Heart right ventricle (tissue), 16 donors: ENCODE measurements around the gene PSME1. TPM values are rescaled to one million over a fixed set of nuclear protein-coding genes. Genes with fewer than 3 reads are reported as not detected.

Experiments
- ATAC-seq, 8 donors: fragments of 200-7000 bp; cut with Tn5 transposase; one replicate each; pipeline ENCODE4 v1.9.1; 2020; ENCODE audit warnings: mild to moderate bottlenecking in 8 of 8, moderate library complexity in 8 of 8, moderate number of reproducible peaks in 1 of 8
- DNase-seq, 2 donors: peaks; one replicate each; pipeline ENCODE4 v3.0.0-alpha.2; 2020
- H3K27ac ChIP-seq, 10 donors: fragments of 200-600 bp; sonication (generic) in 2 of 10; one replicate each; pipeline versions ENCODE4 v1.5.0 to v1.8.0; 2020 to 2022; ENCODE audit warnings: mild to moderate bottlenecking in 3 of 10
- H3K27me3 ChIP-seq, 7 donors: fragments of 200-600 bp; one replicate each; pipeline ENCODE4 v1.8.0; 2021 to 2022; ENCODE audit warnings: mild to moderate bottlenecking in 2 of 7
- H3K36me3 ChIP-seq, 9 donors: fragments of 200-600 bp; sonication (generic) in 1 of 9; one replicate each; pipeline versions ENCODE4 v1.5.0 to v1.8.0; 2020 to 2022; ENCODE audit warnings: mild to moderate bottlenecking in 2 of 9
- H3K4me1 ChIP-seq, 9 donors: fragments of 200-600 bp; sonication (generic) in 1 of 9; one replicate each; pipeline versions ENCODE4 v1.5.0 to v1.8.0; 2020 to 2022; ENCODE audit warnings: mild to moderate bottlenecking in 4 of 9
- H3K4me3 ChIP-seq, 10 donors: fragments of 200-600 bp; sonication (generic) in 2 of 10; one replicate each; pipeline versions ENCODE4 v1.5.0 to v1.8.0; 2020 to 2022; ENCODE audit warnings: mild to moderate bottlenecking in 7 of 10, moderate library complexity in 2 of 10
- H3K9me3 ChIP-seq, 11 donors: fragments of 200-600 bp in 10 of 11; sonication (generic) in 2 of 11; one replicate each; pipeline versions ENCODE4 v1.5.0 to v1.8.0; 2013 to 2022; ENCODE audit warnings: mild to moderate bottlenecking in 2 of 11, control low read depth in 1 of 11, moderate library complexity in 1 of 11
- WGBS, 2 donors: extraction: QIAGEN DNeasy Blood & Tissue Kit; methylation state at CpG; one replicate each; pipeline ENCODE4 v1.1.7; 2013; ENCODE audit warnings: inconsistent platforms in 1 of 2; 5-methylcytosine and 5-hydroxymethylcytosine counted together
- intact Hi-C, 10 donors: fragments of 100-400 bp; cut with DNase I; formaldehyde crosslinking; loops; one replicate each; pipeline versions ENCODE4 v1.11.1 to v1.14.2; 2022
- polyA plus RNA-seq, 2 donors: library from polyadenylated mRNA; stranded (reverse); fragments of 200-250 nt; gene quantifications; one replicate each; pipeline ENCODE4 v1.2.3, GENCODE V29; 2013
- total RNA-seq, 10 donors: library from RNA; stranded (reverse); fragmentation: NEBNext Ultra II Directional in 3 of 10; extraction: Animal tissue kit (Norgen Biotek cat#: 25700) in 3 of 10; gene quantifications; one replicate each; pipeline versions ENCODE4 v1.2.1 to v1.2.4, GENCODE V29; 2021 to 2023
- TF ChIP-seq, protein P1 (sequence below), 9 donors: fragments of 200-600 bp; sonication (generic) in 2 of 9; IDR thresholded peaks; one replicate each; pipeline versions ENCODE4 v1.5.0 to v1.8.0; 2021 to 2022; ENCODE audit warnings: antibody characterized with exemption in 9 of 9, mild to moderate bottlenecking in 5 of 9, moderate library complexity in 1 of 9
- donor health status: Arrhythmogenic right ventricular cardiomyopathy.
- donor health status: ischemic (EF 13 %, LVEDD 7.1; RV severe dilation, severe dysfunction).
- donor health status: healthy with polysubstance abuse.
- donor health status: DM: no; HTN: yes; CAD: no.
- donor health status: DM: no; HTN: no; CAD: no.
- donor health status: ischemic (EF 25% LVEDD 6.9; RV normal size, moderate dysfunction).
- donor health status: ischemic (EF 25% LVEDD 5.7; RV mildly dilated, moderate dysfunction).
- donor health status: healthy.
- donor health status: DM: yes; HTN: yes; CAD: no.
- donor health status: Ischemic cardiomyopathy.
- donor health status: ischemic (EF 35%, LVEDD 5.7; RV mildly dilated, moderate dysfunction).
- donor health status: nonischemic (EF 11% LVEDD 7.7; RV severe dilation, severe dysfunction).
- donor health status: DM: yes; HTN: yes; CAD: no.
- donor health status: PGD.
- donor health status: ischemic (EF 29% LVEDD 5.4; RV normal size, mild dysfunction).
- donor health status: nonischemic (EF 23%, LVEDD 6.1; RV moderate dilation, normal function).

Gene PSME1
- total and polyA plus RNA-seq, 12 donors: 84.3 to 341 (median 103) TPM

DNA sequence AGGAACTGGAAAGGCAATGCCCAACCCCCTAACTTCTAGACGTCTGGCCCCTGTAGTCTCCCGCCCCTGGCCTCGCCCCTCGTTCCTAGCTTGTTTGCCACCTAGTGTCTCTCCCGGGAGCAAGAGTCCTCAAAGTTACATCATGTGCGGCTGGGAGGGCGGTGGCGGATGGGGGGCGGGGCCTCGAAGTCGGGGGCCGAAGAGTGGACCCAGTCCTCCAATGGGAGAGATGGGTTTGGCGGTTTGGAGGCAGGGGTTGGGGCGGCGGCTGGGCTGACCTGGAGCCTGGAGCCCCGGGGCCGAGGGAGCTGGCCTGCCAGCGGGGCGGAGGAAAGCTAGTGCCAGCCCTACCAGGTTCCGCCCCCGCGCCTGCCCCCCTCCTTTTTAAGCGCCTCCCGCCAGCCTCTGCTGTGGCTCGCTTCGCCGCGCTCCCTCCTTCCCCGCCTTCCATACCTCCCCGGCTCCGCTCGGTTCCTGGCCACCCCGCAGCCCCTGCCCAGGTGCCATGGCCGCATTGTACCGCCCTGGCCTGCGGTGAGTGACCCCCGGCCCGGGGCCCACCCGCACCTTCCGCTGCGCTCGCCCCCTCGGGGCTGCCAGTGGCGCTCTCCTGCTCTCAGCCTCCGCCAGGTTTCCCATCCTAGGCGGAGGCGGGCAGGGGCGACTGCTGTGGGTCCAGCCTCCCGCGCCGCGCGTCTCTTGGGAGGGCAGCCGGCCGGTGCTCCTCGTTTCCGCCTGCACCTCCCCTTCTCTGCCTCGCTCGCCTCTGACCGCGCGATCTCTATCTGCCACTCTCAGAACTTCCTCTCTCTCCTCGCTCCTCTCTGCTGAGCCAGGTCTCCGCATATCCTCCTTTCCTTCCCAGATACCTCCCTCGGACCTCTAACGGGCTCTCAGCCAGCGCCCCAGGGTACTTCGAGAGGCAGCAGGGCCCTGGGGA, 41.8 kb upstream of the PSME1 start, which contains the start of gene PCK2:
Gene PCK2, plus strand, starts transcription at position 411 of the 940 bp plus-strand sequence. Its CDS starts 95 bp downstream, at position 506.
- TF ChIP-seq, protein P1, sequence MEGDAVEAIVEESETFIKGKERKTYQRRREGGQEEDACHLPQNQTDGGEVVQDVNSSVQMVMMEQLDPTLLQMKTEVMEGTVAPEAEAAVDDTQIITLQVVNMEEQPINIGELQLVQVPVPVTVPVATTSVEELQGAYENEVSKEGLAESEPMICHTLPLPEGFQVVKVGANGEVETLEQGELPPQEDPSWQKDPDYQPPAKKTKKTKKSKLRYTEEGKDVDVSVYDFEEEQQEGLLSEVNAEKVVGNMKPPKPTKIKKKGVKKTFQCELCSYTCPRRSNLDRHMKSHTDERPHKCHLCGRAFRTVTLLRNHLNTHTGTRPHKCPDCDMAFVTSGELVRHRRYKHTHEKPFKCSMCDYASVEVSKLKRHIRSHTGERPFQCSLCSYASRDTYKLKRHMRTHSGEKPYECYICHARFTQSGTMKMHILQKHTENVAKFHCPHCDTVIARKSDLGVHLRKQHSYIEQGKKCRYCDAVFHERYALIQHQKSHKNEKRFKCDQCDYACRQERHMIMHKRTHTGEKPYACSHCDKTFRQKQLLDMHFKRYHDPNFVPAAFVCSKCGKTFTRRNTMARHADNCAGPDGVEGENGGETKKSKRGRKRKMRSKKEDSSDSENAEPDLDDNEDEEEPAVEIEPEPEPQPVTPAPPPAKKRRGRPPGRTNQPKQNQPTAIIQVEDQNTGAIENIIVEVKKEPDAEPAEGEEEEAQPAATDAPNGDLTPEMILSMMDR (IDR thresholded peaks at IDR 0.05): peak in 2 of 9 donors; percentile 15 to 23
- WGBS, 2 donors: 1% methylated on average over 58 to 68 of the region's 68 CpGs
- Histone ChIP-seq H3K4me1 (peaks cover 3 to 38% (median 21%) of the 10 kb centered on the region in 9 donors), H3K27ac (peak within 1 kb of the TSS; percentile 74 to 95 (median 91)), H3K27me3 (no peaks in the 10 kb centered on the region), H3K9me3 (no peaks in the 10 kb centered on the region), H3K36me3 (peaks cover 0 to 17% (median 0%) of the 10 kb centered on the region in 9 donors), H3K4me3 (peak within 1 kb of the TSS; percentile 61 to 95 (median 87))
- intact Hi-C loops: loop anchor here in 5 of 10 donors (2.0 to 10.0 kb wide), 4 partner anchors 35 to 109 kb away; partner anchors contain the start of gene DHRS4L2 (in 1 of the 5)
- ATAC-seq: peak; percentile 84 to 91 (median 88)
- DNase-seq: peak; percentile 85 to 90

DNA sequence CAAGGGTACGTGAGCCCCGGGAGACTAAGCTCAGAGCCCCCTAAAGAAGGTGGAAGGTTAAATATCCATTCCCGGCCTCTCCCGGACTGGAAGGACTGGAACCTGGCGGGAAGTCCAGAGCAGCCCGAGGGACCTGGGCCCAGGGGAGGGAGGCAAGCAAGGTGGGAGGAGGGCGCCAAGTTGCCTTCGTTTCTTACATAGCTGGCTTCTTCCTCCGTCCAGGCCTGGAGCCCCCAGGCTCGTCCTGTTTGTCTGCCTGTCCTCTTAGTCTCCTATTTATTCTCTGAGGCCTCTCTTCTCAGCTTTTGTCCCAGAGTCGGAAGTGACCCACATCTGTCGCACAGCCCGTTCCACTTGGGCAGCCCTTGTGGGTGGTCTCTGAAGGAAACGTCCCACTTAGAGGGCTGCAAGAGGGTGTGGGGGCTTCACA, 41.1 kb upstream of the PSME1 start:
- Histone ChIP-seq H3K4me3 (peak overlapping the region; percentile 61 to 95 (median 87)), H3K36me3 (peaks cover 0 to 23% (median 0%) of the 10 kb centered on the region in 9 donors), H3K9me3 (no peaks in the 10 kb centered on the region), H3K27me3 (no peaks in the 10 kb centered on the region), H3K4me1 (peaks cover 3 to 38% (median 21%) of the 10 kb centered on the region in 9 donors), H3K27ac (peak overlapping the region; percentile 74 to 95 (median 91))
- 21 to 39% methylated on average over 14 of the region's 14 CpGs for WGBS, 2 donors
- TF ChIP-seq, protein P1 (IDR thresholded peaks at IDR 0.05): no peak
- ATAC-seq: peak in 4 of 8 donors; percentile 1 to 6 (median 1)
- intact Hi-C loops: loop anchor here in 4 of 10 donors (5.0 to 10.0 kb wide), 3 partner anchors 38 to 110 kb away; partner anchors contain the start of gene DHRS4L2 (in 1 of the 4)
- no peak for DNase-seq

DNA sequence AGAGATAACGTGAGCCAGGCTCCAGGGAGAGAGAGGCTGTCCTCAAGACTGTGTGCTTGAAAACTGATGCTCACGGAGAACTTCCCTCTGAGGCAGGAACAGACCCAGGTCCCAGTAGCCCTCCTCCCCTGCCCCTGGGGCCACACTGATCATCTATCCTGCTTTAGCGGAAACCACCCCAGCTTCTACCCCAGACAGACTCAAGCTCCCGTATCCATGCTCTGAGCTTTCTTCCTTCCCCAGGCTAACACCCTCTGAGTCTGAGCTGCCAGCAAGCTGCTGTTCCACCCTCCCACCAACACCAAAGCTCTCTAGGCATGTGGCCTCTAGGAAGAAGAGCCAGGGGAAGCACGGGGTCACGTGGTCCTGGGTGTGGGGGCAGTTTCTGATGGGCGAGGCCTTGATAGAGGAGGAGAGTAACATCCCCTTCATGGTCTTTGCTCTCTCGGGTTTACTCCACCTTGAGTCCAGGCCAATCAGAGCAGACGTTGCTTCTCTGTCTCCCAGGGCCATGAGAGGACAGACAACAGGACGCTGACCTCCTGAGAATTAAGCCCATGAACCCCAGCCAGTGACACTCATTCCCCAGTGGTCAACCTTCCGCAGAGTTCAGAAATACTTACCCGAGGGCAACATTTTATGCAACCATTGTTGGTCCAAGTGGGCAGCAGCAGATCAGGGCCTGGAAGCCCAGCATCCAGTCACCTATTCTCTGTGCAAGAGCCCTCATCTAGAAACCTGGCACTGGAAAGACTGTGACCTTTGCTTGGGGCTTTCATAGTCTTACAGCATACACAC, 40.5 kb upstream of the PSME1 start:
- Histone ChIP-seq H3K27ac (peak overlapping the region; percentile 74 to 95 (median 91)), H3K36me3 (peaks cover 0 to 30% (median 0%) of the 10 kb centered on the region in 9 donors), H3K9me3 (no peaks in the 10 kb centered on the region), H3K4me1 (peaks cover 3 to 36% (median 21%) of the 10 kb centered on the region in 9 donors), H3K27me3 (no peaks in the 10 kb centered on the region), H3K4me3 (peak overlapping the region in 9 of 10 donors; percentile 61 to 94 (median 87))
- TF ChIP-seq, protein P1 (IDR thresholded peaks at IDR 0.05): no peak
- 57 to 68% methylated on average over 12 of the region's 12 CpGs for WGBS, 2 donors
- peak in 6 of 8 donors; percentile 7 to 28 (median 11) for ATAC-seq
- DNase-seq: no peak
- intact Hi-C loops: loop anchor here in 1 of 10 donors (10.0 kb wide), 1 partner anchor 111 kb away; the partner anchor contains the start of gene DHRS4L2
